Activated T-helper 1 cell treated with anti-CD3 and anti-CD28 coated beads, Interleukin-12 subunit alpha, Interleukin-12 subunit beta, Interleukin-2, Interleukin-4 antibody, amounts not matched to agents 30 ng/mL and 10 ng/mL and 1 ng/mL, durations not matched to agents 14 hours and 24 hours and 36 hours (primary cell): ENCODE results near the gene RLF. TPM values are rescaled to one million over a fixed set of nuclear protein-coding genes. Genes with fewer than 3 reads are reported as not detected.

Experiments used
- DNase-seq: peaks from one replicate; pipeline ENCODE4 v3.0.0; 2021; ENCODE audit warnings: low spot score
- H3K27ac Mint-ChIP-seq: one replicate; pipeline ENCODE4 v1.8.0; 2021; ENCODE audit warnings: mild to moderate bottlenecking, mixed read lengths
- H3K27me3 Mint-ChIP-seq: one replicate; pipeline ENCODE4 v1.8.0; 2022; ENCODE audit warnings: mild to moderate bottlenecking, moderate library complexity, mixed read lengths; ENCODE audit not compliant: insufficient read depth
- H3K36me3 Mint-ChIP-seq: one replicate; pipeline ENCODE4 v1.8.0; 2021; ENCODE audit warnings: low read depth, mixed read lengths
- H3K4me1 Mint-ChIP-seq: one replicate; pipeline ENCODE4 v1.8.0; 2021; ENCODE audit warnings: low read depth, mixed read lengths
- H3K4me3 Mint-ChIP-seq: one replicate; pipeline ENCODE4 v1.8.0; 2021; ENCODE audit warnings: mild to moderate bottlenecking, moderate library complexity, mixed read lengths
- H3K9me3 Mint-ChIP-seq: one replicate; pipeline ENCODE4 v1.8.0; 2021; ENCODE audit warnings: mixed read lengths
- intact Hi-C: fragments of 100-400 bp; cut with micrococcal nuclease; formaldehyde crosslinking; loops from one replicate; pipeline ENCODE4 v1.15.1; 2024
- total RNA-seq: library from RNA; stranded (reverse); gene quantifications from 2 replicates; pipeline ENCODE4 v1.2.3, GENCODE V29; 2022

The RLF gene
- total RNA-seq, 1 donor from 2014 or later = 18.2 TPM

- Mint-ChIP-seq H3K4me3 (no peak overlapping the region), H3K4me1 (peaks cover 33% of the 10 kb centered on the region), H3K27me3 (no peaks in the 10 kb centered on the region), H3K27ac (no peak overlapping the region), H3K36me3 (peaks cover 7% of the 10 kb centered on the region), H3K9me3 (no peaks in the 10 kb centered on the region)
- intact Hi-C loops = no loop called here
- no peak for DNase-seq
These were observed 91.4 kb downstream of the RLF start for GRCh38 chr1:40252601-40253000.

DNA sequence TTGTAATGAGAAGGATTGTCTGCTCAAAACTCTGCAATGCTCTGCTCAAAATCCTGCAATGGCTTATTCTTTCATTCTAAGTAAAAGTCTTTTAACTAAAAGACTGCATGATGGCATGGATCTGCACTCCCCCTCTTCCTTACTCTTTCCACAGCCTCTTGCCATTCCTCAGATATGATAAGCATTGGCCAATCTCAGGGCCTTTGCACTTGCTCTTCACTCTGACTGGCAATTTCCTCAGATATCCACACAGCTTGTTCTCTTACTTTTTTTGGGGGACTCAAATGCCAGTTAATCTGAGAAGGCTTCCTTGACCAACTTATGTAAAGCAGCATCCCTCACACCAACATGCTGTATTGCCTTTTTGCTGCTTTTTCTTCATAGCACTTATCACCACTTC lies 94.0 kb downstream of the RLF start:
- Mint-ChIP-seq H3K4me1 (peaks cover 41% of the 10 kb centered on the region), H3K9me3 (no peaks in the 10 kb centered on the region), H3K36me3 (peaks cover 11% of the 10 kb centered on the region), H3K4me3 (no peak overlapping the region), H3K27me3 (no peaks in the 10 kb centered on the region), H3K27ac (no peak overlapping the region)
- intact Hi-C loops = loop anchor here (5.0 kb wide), 3 partner anchors 198 to 437 kb away; partner anchors contain the start of genes MFSD2A and NFYC
- DNase-seq = no peak

DNA sequence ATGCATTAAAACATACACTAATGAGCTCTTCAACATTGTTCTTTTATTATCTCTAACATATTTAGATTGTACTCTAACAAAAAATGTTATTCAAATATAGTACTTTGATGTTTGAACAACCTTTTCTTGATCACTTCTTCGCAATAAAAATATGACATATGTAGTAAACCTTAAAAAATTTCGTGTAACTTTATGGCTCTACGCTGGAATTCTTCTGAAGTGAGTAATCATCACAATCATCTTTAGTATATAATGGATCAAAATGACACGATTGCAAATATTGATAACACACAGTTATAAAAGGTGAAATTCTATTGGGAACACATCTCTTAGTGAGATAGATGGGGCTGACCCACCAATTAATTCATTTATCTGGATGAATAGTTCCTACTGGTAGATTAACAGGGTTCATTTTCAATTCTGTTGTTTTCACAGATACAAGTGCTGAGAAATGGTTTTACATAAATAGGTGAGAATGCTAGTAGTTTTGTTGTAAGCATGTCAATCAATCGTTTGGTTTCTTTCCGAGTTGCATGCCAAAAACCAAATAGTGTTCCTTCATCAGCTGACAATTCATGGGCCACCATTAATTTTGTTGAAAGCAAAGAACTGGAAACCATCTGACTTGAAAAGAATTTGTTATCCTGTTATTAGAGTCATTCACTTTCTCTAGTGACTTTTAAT lies 95.4 kb downstream of the RLF start:
- H3K4me1 Mint-ChIP-seq = peaks cover 46% of the 10 kb centered on the region
- intact Hi-C loops = loop anchor here (1.0 to 5.0 kb wide), 8 partner anchors 15 to 436 kb away; partner anchors contain the start of genes MFSD2A and NFYC
- H3K36me3 Mint-ChIP-seq = peaks cover 24% of the 10 kb centered on the region
- H3K9me3 Mint-ChIP-seq = no peaks in the 10 kb centered on the region
- no peak for DNase-seq
- peak overlapping the region; percentile 96 for H3K4me3 Mint-ChIP-seq
- peak overlapping the region; percentile 68 for H3K27ac Mint-ChIP-seq
- H3K27me3 Mint-ChIP-seq = no peaks in the 10 kb centered on the region

DNA sequence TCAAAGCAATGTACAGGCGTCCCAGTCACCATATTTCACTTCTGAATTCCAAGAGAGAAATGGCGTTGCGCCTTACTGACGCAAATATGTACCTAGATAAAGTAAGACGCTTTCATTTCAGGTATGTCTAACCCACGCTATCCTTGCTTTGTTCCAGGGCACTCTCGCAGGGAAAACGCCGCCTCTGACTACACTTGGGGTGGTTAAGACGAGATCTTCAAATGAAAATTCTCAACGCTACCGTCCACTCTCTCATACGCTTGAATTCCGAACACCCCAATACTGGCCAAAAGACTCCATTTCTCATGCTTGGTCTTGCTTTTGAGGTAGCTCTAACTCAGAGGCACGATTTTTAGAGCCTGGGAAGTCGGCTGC lies 96.1 kb downstream of the RLF start:
- H3K27ac Mint-ChIP-seq = peak overlapping the region; percentile 99
- intact Hi-C loops = loop anchor here (1.0 to 5.0 kb wide), 8 partner anchors 16 to 435 kb away; partner anchors contain the start of genes MFSD2A and NFYC
- H3K4me3 Mint-ChIP-seq = peak overlapping the region; percentile 96
- peaks cover 49% of the 10 kb centered on the region for H3K4me1 Mint-ChIP-seq
- no peaks in the 10 kb centered on the region for H3K9me3 Mint-ChIP-seq
- no peak for DNase-seq
- no peaks in the 10 kb centered on the region for H3K27me3 Mint-ChIP-seq
- H3K36me3 Mint-ChIP-seq = peaks cover 31% of the 10 kb centered on the region

- H3K36me3 Mint-ChIP-seq = peaks cover 35% of the 10 kb centered on the region
These were observed 96.7 kb downstream of the RLF start, which contains the start of gene ZMPSTE24 for GRCh38 chr1:40257688-40258444. TSS of gene ZMPSTE24 (plus strand) at chr1:40258236. CDS start at chr1:40258272, 36 bp downstream.

DNA sequence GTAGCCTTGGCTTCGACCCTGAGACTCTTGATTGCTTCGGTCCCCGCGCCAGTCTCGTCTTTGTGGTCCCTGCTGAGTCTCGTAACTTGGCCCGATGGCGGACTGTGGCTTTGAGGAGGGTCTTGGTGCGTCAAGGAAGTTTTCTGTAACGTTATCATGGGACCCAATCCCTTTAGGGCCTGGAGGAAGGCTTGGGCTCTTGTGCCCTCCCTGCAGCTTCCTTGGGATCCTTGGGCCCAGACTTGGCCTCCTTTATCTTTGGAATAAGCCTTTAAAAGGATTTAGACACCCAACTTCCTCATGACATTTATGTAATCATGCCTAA lies 97.2 kb downstream of the RLF start:
- peak overlapping the region; percentile 96 for H3K4me3 Mint-ChIP-seq
- intact Hi-C loops = loop anchor here (1.0 to 5.0 kb wide), 10 partner anchors 12 to 434 kb away; partner anchors contain the start of genes CAP1, MFSD2A, NFYC and RLF
- H3K4me1 Mint-ChIP-seq = peaks cover 60% of the 10 kb centered on the region
- peak overlapping the region; percentile 99 for H3K27ac Mint-ChIP-seq
- H3K36me3 Mint-ChIP-seq = peaks cover 38% of the 10 kb centered on the region
- no peaks in the 10 kb centered on the region for H3K27me3 Mint-ChIP-seq
- H3K9me3 Mint-ChIP-seq = no peaks in the 10 kb centered on the region
- no peak for DNase-seq

More at GRCh38 chr1:40257688-40258444, 96.7 kb downstream of the RLF start, which contains the start of gene ZMPSTE24:
- Mint-ChIP-seq H3K27me3 (no peaks in the 10 kb centered on the region), H3K4me3 (peak within 1 kb of the TSS; percentile 96), H3K27ac (peak within 1 kb of the TSS; percentile 99), H3K9me3 (no peaks in the 10 kb centered on the region), H3K4me1 (peaks cover 55% of the 10 kb centered on the region)
- intact Hi-C loops = loop anchor here (1.0 to 5.0 kb wide), 15 partner anchors 12 to 434 kb away; partner anchors contain the start of genes CAP1, MFSD2A, NFYC and RLF
- DNase-seq = peak; percentile 94

DNA sequence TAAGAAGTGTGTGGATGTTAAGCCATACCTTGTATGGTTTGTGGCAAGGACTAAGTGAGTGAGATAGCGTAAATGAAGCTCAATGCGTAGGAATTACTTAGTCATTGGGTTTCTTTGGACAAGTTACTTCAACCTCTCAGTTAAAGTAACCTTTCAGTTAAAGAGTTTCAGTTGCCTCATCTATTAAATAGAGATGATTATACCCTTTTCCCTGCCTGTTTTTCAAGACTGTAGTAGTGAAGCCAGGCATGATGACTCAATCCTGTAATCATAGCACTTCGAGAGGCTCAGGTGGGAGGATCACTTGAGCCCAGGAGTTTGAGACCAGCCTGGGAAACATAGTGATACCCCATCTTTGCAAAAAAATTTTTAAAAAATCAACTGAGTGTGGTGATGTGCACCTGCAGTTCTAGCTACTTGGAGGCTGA lies 103.2 kb downstream of the RLF start:
- Mint-ChIP-seq H3K9me3 (no peaks in the 10 kb centered on the region), H3K36me3 (peaks cover 54% of the 10 kb centered on the region), H3K27me3 (no peaks in the 10 kb centered on the region), H3K4me1 (peaks cover 53% of the 10 kb centered on the region), H3K27ac (peak overlapping the region; percentile 88), H3K4me3 (peak overlapping the region; percentile 58)
- intact Hi-C loops = loop anchor here (1.0 to 2.0 kb wide), 6 partner anchors 23 to 121 kb away; no protein-coding TSS in a partner anchor
- DNase-seq = no peak

- Mint-ChIP-seq H3K36me3 (peaks cover 54% of the 10 kb centered on the region), H3K27ac (no peak overlapping the region), H3K27me3 (no peaks in the 10 kb centered on the region), H3K9me3 (no peaks in the 10 kb centered on the region), H3K4me1 (peaks cover 50% of the 10 kb centered on the region), H3K4me3 (no peak overlapping the region)
- DNase-seq = no peak
- intact Hi-C loops = loop anchor here (2.0 kb wide), 1 partner anchor 50 kb away; no protein-coding TSS in a partner anchor
These were observed 104.1 kb downstream of the RLF start for GRCh38 chr1:40265298-40265697.

DNA sequence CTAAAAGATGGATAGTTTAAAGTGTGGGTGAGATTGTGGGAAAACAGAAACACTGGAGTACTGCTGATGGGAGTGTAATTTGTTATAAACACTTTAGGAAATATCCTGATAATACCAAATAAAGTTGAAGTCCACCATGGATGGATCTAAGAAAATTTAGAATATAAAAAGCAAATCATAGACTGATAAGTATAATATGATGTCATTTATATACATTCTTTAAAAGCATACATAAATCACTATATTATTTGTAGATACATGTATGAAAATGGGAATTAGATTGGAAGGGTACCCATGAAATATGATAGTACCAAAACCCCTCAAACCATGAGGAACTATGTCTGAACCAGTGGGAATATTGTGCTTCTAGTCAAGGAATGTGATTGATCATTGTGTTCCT lies 104.7 kb downstream of the RLF start:
- peaks cover 49% of the 10 kb centered on the region for H3K4me1 Mint-ChIP-seq
- peaks cover 52% of the 10 kb centered on the region for H3K36me3 Mint-ChIP-seq
- no peak overlapping the region for H3K4me3 Mint-ChIP-seq
- no peaks in the 10 kb centered on the region for H3K9me3 Mint-ChIP-seq
- H3K27ac Mint-ChIP-seq = no peak overlapping the region
- intact Hi-C loops = loop anchor here (2.0 kb wide), 1 partner anchor 49 kb away; no protein-coding TSS in a partner anchor
- no peak for DNase-seq
- no peaks in the 10 kb centered on the region for H3K27me3 Mint-ChIP-seq

DNA sequence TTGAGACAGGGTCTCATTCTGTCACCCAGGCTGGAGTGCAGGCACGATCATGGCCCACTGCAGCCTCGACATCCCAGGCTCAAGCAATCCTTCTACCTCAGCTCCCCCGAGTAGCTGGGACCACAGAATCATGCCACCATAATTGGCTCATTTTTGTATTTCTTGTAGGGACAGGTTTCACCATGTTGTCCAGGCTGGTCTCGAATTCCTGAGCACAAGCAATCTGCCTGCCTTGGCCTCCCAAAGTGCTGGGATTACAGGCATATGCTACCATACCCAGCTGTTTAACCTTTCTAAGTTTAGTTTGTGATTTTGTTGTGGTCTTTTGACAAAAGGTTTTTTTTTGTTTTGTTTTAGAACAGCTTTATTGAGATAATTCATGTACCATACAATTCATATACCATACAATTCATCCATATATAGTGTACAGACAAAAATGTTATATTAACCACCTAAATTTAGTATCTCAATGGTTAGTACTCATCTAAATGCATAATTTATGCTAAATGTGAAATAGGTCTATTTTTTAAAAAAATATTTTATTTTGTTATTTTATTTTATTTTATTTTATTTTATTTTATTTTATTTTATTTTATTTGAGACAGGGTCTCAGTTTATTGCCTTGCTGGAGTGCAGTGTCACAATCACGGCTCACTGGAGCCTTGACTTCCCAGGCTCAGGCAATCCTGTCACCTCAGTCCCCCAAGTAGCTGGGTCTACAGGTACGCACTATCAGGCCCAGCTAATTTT lies 105.8 kb downstream of the RLF start:
- H3K27me3 Mint-ChIP-seq = no peaks in the 10 kb centered on the region
- H3K36me3 Mint-ChIP-seq = peaks cover 48% of the 10 kb centered on the region
- no peak overlapping the region for H3K27ac Mint-ChIP-seq
- DNase-seq = no peak
- H3K9me3 Mint-ChIP-seq = no peaks in the 10 kb centered on the region
- intact Hi-C loops = no loop called here
- no peak overlapping the region for H3K4me3 Mint-ChIP-seq
- peaks cover 42% of the 10 kb centered on the region for H3K4me1 Mint-ChIP-seq

GRCh38 chr1:40267767-40268187 lies 106.6 kb downstream of the RLF start:
- intact Hi-C loops = no loop called here
- no peaks in the 10 kb centered on the region for H3K27me3 Mint-ChIP-seq

DNA sequence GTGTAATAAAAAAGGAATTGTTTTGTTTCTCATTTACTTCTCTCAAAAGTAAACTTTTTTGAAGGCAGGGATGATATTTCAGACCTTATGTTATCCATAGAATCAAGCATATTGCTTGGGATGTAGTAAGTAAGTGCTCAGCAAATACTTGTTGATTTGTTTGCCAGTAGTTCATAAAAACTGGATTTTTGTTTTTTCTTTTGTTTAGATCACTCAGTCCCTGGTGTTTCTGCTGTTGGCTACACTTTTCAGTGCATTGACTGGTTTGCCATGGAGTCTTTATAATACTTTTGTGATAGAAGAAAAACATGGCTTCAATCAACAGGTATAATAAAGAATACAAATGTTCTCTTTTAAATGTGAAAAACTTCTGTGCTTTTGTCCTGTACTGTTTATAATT lies 107.0 kb downstream of the RLF start:
- H3K9me3 Mint-ChIP-seq = no peaks in the 10 kb centered on the region
- H3K4me3 Mint-ChIP-seq = no peak overlapping the region
- intact Hi-C loops = no loop called here
- H3K27me3 Mint-ChIP-seq = no peaks in the 10 kb centered on the region
- peaks cover 34% of the 10 kb centered on the region for H3K4me1 Mint-ChIP-seq
- peaks cover 47% of the 10 kb centered on the region for H3K36me3 Mint-ChIP-seq
- H3K27ac Mint-ChIP-seq = no peak overlapping the region
- no peak for DNase-seq

More at GRCh38 chr1:40267767-40268187, 106.6 kb downstream of the RLF start:
- Mint-ChIP-seq H3K9me3 (no peaks in the 10 kb centered on the region), H3K27ac (no peak overlapping the region), H3K4me1 (peaks cover 35% of the 10 kb centered on the region), H3K36me3 (peaks cover 49% of the 10 kb centered on the region), H3K4me3 (no peak overlapping the region)
- DNase-seq = no peak
